Measurements from ENCODE around the gene CDKAL1.
"Not testable (repeated sequence)": the region's sequence is repeated elsewhere in the genome, so short reads cannot be mapped to it uniquely, and the experiment has no call there.

GRCh38 chr6:21254460-21254859 lies 720.2 kb downstream of the CDKAL1 start:
- not testable (repeated sequence) for TF ChIP-seq CTCF (conservative IDR thresholded peaks at IDR 0.05); EZH2 (IDR thresholded peaks at IDR 0.05; ENCODE audit: low read depth)
